GM19240 (cell line): ENCODE measurements around the gene WDFY1.
A peak's percentile ranks its signal among the peaks of the same experiment; 100 is the strongest.

Experiments
- DNase-seq: peaks from one replicate; pipeline ENCODE4 v3.0.0; 2011; ENCODE audit warnings: low spot score; ENCODE audit not compliant: insufficient read length

The WDFY1 gene

DNA sequence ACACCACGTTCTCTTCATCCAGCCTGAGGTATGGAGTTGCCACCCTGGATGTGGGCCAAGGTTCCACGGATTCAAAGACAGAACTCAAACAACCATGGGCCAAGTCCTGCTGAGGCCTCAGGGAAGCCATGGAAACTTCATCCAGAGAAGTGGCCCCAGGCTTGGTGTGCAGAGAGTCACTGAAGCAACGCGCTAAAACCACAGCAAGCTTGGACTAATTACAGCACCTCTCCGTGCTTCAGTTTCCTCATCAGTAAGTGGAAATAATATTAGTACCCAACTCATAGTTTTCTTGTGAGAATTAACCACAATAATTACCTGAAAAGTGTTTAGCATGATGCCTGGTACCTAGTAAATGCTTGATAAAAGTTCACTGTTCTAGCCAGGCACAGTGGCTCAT is 88.6 kb downstream of the WDFY1 start:
- no peak for DNase-seq

DNA sequence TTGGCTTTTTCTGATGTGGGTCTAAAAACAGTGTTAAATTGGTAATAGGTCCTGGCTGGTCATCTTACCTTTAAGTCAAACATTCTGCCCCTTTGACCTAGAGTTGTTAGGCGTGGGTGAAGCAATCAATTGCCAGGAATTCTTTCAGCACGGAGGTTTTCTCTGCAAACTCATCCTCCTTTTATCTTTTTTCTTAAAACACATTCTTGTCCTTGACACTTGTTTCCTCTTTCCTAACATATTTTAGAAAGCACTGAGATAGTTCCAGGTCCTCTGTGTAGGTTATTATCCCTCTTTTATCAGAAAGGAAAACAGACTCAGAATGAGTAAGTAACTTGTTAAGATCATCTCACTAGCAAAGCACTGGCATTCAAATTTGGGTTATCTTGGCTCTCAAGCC is 89.1 kb downstream of the WDFY1 start:
- no peak for DNase-seq

DNA sequence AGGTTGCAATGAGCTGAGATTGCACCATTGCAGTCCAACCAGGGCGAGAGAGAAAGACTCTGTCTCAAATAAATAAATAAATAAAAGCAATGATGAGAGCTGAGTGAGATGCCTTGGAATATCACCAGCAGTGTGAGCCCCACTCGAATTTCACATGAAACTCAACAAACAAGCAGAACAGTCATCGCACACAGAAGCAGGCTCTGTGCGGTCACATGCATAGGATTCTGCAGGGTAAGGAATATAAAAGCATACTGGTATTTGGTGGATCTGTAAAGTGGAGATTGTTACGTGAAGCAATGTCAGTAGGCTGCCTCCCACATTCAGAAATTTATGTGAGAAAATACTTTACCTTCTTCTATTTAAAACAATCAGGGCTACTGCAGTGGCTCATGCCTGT is 89.7 kb downstream of the WDFY1 start:
- no peak for DNase-seq

DNA sequence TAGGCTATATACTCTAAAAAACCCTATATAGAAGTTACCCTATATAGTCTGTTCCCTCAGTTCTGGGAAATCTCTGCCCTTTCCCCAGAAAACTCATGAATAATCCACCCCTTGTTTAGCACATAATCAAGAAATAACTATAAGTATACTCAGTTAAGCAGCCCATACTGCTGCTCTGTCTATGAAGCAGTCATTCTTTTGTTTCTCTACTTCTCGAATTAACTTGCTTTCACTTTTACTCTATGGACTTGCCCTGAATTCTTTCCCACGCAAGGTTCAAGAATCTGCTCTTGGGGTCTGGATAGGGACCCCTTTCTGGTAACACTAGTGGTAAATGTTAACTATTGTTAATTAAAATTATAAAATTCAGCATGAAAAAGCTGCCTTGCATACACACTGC is 90.4 kb downstream of the WDFY1 start:
- DNase-seq: no peak

DNA sequence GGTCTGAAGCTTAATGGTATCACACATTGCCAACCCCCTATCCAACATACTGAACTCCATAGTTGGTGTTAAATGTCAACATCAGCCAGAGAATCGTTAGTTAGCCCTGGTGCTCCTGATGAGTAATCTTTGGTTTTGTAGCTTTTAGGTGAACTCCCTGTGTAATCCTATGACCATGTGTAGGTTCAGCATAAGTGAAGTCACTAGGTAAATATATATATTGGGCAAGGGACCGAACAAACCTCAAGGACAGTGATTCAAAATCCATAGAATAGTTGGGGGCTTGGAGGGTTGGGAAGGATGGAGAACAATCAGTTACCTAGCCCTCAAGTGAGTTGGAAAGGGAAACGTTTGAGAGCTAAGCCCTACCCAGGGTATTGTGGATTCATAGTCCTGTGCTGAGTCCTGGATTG is 91.7 kb downstream of the WDFY1 start:
- no peak for DNase-seq

GRCh38 chr2:223852281-223852795 is 92.8 kb downstream of the WDFY1 start:
- DNase-seq: no peak

- no peak for DNase-seq
Measured at GRCh38 chr2:223847410-223847809, 97.7 kb downstream of the WDFY1 start.

DNA sequence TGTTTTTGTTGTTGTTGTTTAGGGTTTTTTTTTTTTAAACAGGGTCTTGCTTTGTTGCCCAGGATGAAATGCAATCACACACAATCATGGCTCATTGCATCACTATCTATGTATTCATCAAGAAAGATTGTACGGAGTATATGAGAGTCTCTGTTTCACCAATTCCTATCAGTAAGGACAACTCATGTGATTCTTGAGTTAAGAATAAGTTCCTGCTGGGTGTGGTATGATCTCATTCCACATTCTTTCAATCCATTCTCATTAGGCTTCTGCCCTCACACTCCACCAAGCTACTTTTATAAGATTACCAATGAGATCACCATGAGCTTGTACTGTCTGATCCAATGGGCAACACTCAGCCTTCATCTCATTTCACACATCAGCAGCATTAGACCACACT is 98.6 kb downstream of the WDFY1 start:
- no peak for DNase-seq

DNA sequence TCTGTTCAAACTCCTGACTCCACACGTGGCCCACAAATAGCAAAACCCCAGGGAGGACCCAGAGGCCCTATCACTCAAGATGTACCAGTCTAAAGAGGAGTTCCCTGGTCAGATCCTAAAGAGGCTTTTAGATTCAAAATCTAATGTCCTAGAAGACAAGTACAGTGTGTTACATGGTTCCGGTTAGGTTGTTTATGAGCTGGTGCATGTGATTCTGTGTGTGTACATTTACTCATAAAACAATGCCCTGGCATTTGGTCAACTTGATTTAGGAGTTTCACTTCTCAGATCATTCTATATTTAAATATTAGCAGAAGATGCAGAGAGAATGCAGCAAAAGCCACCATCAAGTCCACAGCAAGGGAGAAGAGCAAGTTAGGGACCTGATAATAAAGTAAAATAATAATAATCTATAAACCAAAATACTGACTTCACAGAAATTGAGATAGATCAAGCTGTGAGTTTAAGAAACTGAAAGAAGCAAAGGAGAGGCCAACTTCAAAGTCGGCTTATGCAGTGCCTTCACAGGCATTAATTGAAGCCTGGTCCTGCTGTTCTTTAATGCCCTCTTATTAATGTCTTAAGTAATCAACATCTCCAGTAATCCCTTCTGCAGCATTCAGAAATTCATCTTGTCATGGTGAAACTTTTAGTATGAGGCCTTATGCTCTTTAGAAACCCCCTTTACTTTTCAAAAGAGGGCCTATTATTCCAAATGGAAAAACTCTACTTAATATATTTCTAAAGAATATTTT is 103.5 kb downstream of the WDFY1 start:
- DNase-seq: no peak

- peak; percentile 81 for DNase-seq
Measured at GRCh38 chr2:223837287-223838061, 107.7 kb downstream of the WDFY1 start, which contains the start of gene AP1S3. TSS of gene AP1S3 (minus strand) at chr2:223837582. CDS start at chr2:223837450, 132 bp downstream.

DNA sequence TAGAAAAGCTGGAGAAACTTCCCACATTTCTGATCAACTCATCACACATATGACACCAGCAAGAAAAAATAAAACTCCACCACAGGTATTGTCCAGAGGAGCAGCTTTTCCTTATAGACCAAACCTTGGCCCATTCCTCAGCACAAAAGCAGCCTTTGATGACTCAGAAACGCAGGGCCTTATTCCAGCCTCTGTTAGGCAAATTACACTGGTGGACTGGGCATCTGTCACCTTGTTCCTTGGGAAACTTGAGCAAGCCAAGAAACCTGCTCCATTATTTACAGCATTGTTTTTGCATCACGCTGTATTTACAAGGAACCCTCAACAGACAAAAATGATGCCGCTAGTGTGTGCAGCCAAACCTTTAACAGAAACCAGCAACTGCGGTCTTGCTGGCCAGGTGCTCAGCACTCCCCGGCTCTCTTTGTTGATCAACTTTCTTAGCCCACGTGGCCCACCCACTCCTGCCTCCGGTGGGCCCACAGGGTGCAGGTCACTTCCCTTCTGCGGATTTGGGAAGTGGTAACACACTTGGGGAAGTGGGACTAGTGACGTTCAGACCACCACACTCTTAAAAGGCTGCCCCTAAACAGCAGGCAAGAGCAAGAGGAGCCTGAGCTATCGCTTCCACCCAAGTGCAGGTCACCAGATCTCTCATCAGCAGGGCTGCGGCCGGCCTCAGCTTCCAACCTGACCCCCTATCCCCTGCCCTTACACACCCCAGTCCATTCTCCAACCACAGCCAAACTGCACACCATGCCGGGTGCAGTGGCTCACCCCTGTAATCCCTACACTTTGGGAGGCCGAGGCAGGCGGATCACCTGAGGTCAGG is 109.2 kb downstream of the WDFY1 start:
- peak; percentile 62 for DNase-seq

DNA sequence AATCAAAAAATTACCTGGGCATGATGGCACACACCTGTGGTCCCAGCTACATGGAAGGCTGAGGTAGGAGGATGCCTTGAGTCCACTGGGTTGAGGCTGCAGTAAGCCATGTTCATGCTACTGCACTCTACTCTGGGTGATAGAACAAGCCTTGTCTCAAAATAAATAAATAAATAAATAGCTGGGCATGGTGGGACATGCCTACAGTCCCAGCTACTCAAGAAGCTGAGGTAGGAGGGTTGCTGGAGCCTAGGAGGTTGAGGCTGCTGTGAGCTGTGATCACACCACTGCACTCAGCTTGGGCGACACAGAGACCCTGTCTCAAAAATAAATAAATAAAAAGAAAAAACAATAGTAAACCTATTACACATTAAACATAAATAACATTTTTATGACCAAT is 110.7 kb downstream of the WDFY1 start:
- DNase-seq: no peak

GRCh38 chr2:223832241-223832903 is 112.8 kb downstream of the WDFY1 start:
- DNase-seq: no peak

DNA sequence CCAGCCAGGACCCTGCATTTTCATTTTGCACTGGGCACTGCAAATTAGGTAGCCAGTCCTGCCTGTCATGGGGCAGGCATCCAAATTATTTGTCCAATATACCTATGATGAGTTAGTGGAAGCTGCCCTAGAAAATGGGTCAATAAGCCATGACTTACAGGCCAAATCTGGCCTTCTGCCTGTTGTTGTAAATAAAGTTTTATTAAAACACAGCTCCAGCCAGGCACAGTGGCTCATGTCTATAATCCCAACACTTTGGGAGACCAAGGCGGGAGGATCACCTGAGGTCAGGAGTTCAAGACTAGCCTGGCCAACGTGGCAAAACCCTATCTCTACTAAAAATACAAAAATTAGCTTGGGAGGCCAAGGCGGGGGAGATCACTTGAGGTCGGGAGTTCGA is 116.0 kb downstream of the WDFY1 start:
- no peak for DNase-seq

DNA sequence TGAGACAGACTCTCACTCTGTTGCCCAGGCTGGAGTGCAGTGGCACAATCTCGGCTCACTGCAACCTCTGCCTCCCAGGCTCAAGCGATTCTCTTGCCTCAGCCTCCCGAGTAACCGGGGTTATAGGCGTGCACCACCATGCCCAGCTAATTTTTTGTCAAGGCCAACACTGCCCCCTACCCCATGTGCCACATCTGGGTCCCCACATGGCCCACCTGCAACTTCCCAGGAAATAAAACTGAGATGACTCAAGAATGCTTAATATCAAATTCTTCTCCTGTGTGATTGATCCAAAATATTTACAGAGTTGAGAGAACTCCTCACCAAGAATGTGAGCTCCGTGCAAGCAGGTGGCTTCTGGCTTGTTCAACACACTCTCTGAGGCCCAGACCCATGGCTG is 116.8 kb downstream of the WDFY1 start:
- DNase-seq: no peak

- no peak for DNase-seq
Measured at GRCh38 chr2:223826995-223827394, 118.1 kb downstream of the WDFY1 start.
